AG09319 (cell line): ENCODE data around the gene MMRN2.

Source experiments
- DNase-seq: peaks from one replicate; pipeline ENCODE4 v3.0.0-alpha.2; 2010; ENCODE audit warnings: low read depth; ENCODE audit errors: extremely low read depth
- TF ChIP-seq, protein P1 (sequence below): IDR thresholded peaks from 2 replicates; pipeline ENCODE4 v1.5.1; 2011; ENCODE audit warnings: low read depth, mild to moderate bottlenecking, inconsistent platforms, low read length, moderate library complexity

MMRN2 gene

DNA sequence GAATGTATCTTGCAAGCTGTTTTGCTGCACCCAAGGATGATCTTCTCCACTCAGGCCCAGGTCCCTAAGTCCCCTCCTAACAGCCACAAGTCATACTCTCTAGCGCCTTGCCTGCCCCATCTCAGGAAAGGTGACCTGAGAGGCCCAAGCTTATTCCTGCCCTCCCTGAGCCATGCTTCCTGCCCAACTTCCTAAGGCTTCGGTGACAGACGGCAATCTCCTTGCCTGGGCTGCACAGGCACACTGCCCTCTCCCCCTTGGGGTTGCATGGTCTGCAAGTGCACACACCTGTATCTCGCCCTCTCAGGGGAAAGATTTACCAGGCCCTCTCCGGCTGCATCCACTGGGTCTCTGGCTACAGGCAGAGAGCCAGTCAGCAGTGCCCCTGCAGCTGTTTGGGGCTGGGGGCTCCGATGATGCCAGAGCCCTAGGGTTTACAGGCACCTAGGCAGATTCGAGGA is 10.1 kb upstream of the MMRN2 start:
- no peak for DNase-seq
- TF ChIP-seq, protein P1, sequence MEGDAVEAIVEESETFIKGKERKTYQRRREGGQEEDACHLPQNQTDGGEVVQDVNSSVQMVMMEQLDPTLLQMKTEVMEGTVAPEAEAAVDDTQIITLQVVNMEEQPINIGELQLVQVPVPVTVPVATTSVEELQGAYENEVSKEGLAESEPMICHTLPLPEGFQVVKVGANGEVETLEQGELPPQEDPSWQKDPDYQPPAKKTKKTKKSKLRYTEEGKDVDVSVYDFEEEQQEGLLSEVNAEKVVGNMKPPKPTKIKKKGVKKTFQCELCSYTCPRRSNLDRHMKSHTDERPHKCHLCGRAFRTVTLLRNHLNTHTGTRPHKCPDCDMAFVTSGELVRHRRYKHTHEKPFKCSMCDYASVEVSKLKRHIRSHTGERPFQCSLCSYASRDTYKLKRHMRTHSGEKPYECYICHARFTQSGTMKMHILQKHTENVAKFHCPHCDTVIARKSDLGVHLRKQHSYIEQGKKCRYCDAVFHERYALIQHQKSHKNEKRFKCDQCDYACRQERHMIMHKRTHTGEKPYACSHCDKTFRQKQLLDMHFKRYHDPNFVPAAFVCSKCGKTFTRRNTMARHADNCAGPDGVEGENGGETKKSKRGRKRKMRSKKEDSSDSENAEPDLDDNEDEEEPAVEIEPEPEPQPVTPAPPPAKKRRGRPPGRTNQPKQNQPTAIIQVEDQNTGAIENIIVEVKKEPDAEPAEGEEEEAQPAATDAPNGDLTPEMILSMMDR = no peak

DNA sequence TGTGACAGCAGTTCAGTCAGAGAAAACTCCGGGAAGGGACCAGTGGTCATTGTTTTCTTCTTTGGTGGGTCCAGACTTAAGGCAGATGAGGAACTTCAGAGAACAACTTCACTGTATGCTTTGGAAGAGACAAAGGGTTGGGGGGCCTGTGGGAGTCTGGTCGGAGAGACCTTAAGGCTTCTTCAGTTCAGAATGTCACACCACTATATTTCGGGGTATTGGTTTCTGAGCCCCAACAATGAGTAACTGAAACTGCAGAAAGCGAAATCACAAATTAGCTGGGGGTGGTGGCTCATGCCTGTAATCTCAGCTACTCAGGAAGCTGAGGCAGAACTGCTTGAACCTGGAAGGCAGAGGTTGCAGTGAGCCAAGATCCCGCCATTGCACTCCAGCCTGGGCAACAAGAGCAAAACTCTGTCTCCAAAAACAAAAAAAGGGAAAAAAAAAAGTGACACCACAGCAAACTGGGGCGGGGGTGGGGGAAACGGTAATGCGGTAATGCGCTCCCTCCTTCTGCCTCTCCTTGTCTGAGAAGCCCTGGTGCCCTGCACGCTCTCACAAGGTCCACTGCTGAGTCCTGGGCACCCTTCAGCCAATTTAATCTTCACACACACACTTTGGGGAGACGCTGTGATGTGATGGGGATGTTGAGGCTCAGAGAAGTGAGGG is 8.7 kb upstream of the MMRN2 start:
- TF ChIP-seq, protein P1 = no peak
- no peak for DNase-seq

DNA sequence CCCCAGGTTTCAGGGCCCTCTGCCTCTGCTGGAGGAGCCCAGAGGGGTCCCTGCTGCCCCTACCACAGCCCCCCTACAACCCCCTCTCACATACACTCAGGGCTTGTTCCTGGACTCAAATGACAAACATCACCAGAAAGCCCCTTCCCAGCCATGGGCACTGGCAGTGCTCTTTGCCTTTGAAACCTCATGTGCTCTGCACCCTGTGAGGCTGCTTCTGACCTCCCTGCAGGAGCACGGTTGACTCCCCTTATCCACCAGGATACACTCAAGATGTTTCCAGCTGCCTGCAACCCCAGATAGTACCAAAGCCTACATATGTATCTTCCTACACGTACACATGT is 7.4 kb upstream of the MMRN2 start:
- DNase-seq = no peak
- TF ChIP-seq, protein P1 = no peak

DNA sequence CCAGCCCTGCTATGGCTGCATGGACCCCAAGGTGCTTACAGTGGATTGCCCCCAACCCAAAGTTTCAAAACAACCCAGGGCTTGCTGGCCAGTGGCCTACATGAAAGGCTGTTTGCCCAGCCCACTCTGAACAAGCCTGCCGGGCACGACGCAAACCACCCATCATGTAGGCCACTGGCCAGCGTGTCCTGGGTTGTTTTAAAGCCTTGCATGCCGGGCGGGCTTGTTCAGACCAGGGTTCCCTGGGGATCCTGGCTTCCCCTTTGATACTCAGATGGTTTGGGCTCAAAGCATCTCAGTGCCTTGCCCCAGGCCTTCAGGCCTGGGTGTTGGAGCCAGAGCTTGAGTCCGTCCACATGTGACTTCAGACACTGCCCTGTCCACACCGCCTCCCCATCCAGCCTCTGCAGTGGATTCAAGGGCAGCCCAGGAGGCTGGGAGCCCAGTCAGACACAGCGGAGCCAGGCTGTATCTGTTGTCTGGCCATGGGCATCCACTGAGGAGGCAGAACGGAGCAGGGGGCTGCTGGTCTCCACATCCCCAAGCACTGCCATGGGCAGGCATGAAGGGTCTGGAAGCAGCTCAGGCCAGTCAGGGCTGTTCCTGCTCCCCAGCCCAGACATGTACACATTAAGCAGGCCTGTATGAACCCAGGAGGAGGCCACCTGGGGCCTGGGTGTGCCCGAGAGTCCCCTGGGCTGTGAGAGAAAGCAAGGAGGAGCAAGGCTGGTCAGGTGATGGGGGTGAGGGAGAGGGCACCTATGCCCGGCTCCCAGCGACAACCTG is 6.8 kb upstream of the MMRN2 start:
- DNase-seq = no peak
- TF ChIP-seq, protein P1 = no peak

DNA sequence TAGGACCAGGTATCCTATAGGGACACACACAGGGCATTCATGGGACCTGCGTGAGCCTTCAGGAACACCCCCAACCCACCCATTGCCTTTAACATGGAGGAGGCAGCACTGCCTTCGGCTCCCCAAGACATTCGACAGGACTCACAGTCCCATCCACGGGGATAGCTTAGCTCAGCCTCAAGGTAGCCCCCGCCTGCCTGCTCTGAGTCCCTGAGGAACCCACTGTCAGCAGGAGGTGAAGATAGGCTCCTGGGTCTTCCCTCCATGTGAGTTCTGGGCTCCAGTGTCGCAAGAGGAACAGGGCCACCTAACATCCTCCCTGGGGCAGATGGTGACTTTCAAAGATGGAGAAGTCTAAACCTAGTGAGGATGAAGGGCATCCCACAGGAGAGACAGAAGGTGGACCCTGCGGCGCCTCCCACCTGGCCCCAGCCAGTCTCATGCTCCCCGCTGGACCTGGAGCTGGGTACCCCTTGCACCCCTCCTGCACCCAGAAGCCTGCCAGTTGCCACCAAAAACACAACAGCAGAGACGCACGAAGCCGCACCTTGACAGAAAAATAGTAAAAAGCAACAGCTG is 6.0 kb upstream of the MMRN2 start:
- TF ChIP-seq, protein P1 = no peak

DNA sequence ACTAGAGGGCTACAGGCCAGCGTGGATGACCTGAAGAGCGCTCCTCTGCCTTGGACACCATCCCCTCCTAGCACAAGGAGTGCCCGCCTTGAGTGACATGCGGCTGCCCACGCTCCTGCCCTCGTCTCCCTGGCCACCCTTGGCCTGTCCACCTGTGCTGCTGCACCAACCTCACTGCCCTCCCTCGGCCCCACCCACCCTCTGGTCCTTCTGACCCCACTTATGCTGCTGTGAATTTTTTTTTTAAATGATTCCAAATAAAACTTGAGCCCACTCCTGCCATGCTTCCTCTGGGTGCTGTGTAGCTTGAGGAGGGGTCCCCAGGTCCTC is 5.5 kb upstream of the MMRN2 start:
- TF ChIP-seq, protein P1 = no peak
- no peak for DNase-seq

More for the DNA sequence above, 6.0 kb upstream of the MMRN2 start:
- DNase-seq = no peak
